Measurements from ENCODE around the gene SFTPA1.
"Not testable (repeated sequence)": the region's sequence is repeated elsewhere in the genome, so short reads cannot be mapped to it uniquely, and the experiment has no call there.

Gene SFTPA1

GRCh38 chr10:79610601-79611191, at the start of gene SFTPA1:
Gene SFTPA1, plus strand, starts transcription at chr10:79610939. Its CDS starts 887 bp downstream, at chr10:79611826.
- Histone ChIP-seq H3K36me3 (ENCODE audit: insufficient read depth, low read length) (no peaks in the 10 kb centered on the region), H3K27me3 (ENCODE audit: insufficient read depth, low read length) (no peaks in the 10 kb centered on the region), H3K4me3 (ENCODE audit: low read length) (no peak within 1 kb of the TSS), H3K4me1 (ENCODE audit: insufficient read depth, low read length) (no peaks in the 10 kb centered on the region), H2AFZ (ENCODE audit: low read depth, low read length) (no peak within 1 kb of the TSS), H3K9me3 (ENCODE audit: low read length) (no peaks in the 10 kb centered on the region)

DNA sequence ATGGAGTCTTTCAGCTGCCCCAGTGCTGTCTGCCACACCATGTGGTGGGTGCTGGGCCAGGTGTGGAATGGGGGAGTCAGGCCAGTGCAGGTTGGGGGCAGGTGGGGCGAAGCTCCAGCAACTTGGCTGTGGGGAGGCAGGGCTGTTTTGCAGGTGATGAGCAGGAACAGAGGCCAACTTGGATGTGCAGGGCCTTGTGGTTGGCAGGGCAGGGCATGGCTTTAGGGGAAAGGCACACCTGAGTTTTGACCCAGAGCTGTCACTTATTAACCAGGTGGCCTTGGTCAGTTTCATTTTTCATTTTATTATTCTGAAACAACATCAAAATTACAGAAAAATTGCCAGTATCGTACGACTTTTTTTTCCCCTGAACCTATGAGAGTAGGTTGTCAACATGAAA, 49.5 kb upstream of the SFTPA1 start:
- Histone ChIP-seq H3K27me3 (ENCODE audit: insufficient read depth, low read length) (no peaks in the 10 kb centered on the region), H3K9me3 (ENCODE audit: low read length) (no peaks in the 10 kb centered on the region), H3K4me1 (ENCODE audit: insufficient read depth, low read length) (no peaks in the 10 kb centered on the region), H3K36me3 (ENCODE audit: insufficient read depth, low read length) (no peaks in the 10 kb centered on the region), H3K4me3 (ENCODE audit: low read length) (no peak overlapping the region), H2AFZ (ENCODE audit: low read depth, low read length) (no peak overlapping the region)

GRCh38 chr10:79562135-79562756, 48.5 kb upstream of the SFTPA1 start:
- H3K9me3 ChIP-seq (ENCODE audit: low read length): no peaks in the 10 kb centered on the region
- no peak overlapping the region for H3K4me3 ChIP-seq (ENCODE audit: low read length)
- H3K27me3 ChIP-seq (ENCODE audit: insufficient read depth, low read length): no peaks in the 10 kb centered on the region

DNA sequence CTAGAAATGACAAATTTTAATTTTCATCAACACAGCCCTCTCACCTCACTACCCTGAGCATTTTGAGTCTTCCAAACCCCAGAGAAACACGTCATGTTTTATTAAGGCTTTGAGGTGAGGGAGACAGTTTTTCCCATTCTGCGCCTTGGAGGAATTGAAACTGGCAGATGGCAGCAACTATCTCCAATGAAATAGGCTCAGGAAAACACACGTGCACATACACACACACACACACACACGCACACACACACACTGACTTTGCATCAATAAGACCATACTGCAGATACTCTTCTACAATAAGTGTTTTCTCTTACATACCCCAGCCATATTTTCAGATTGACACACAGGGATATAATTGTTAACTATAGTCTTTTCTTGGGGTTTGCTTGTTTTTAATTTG, 47.3 kb upstream of the SFTPA1 start:
- no peaks in the 10 kb centered on the region for H3K9me3 ChIP-seq (ENCODE audit: low read length)
- H3K36me3 ChIP-seq (ENCODE audit: insufficient read depth, low read length): no peaks in the 10 kb centered on the region
- no peak overlapping the region for H2AFZ ChIP-seq (ENCODE audit: low read depth, low read length)
- no peaks in the 10 kb centered on the region for H3K27me3 ChIP-seq (ENCODE audit: insufficient read depth, low read length)
- no peak overlapping the region for H3K4me3 ChIP-seq (ENCODE audit: low read length)
- H3K4me1 ChIP-seq (ENCODE audit: insufficient read depth, low read length): no peaks in the 10 kb centered on the region

More at GRCh38 chr10:79562135-79562756, 48.5 kb upstream of the SFTPA1 start:
- Histone ChIP-seq H2AFZ (ENCODE audit: low read depth, low read length) (no peak overlapping the region), H3K36me3 (ENCODE audit: insufficient read depth, low read length) (no peaks in the 10 kb centered on the region), H3K4me1 (ENCODE audit: insufficient read depth, low read length) (no peaks in the 10 kb centered on the region)

DNA sequence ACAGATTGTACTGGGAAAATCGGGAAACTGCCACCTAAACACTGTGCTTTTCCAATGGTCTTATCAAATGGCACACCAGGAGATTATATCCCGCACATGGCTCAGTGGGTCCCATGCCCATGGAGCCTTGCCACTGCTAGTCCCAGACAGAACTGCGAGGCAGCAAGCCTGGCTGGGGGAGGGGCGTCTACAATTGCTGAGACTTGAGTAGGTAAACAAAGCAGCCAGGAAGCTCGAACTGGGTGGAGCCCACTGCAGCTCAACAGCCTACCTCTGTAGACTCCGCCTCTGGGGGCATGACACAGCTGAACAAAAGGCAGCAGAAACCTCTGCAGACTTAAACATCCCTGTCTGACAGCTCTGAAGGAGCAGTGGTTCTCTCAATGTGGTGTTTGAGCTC, 40.1 kb upstream of the SFTPA1 start:
- H3K9me3 ChIP-seq (ENCODE audit: low read length); H2AFZ ChIP-seq (ENCODE audit: low read depth, low read length); H3K36me3 ChIP-seq (ENCODE audit: insufficient read depth, low read length); H3K4me1 ChIP-seq (ENCODE audit: insufficient read depth, low read length); H3K4me3 ChIP-seq (ENCODE audit: low read length); H3K27me3 ChIP-seq (ENCODE audit: insufficient read depth, low read length): not testable (repeated sequence)

- H3K9me3 ChIP-seq (ENCODE audit: low read length): no peaks in the 10 kb centered on the region
- no peaks in the 10 kb centered on the region for H3K27me3 ChIP-seq (ENCODE audit: insufficient read depth, low read length)
- H3K4me1 ChIP-seq (ENCODE audit: insufficient read depth, low read length): no peaks in the 10 kb centered on the region
- no peak overlapping the region for H2AFZ ChIP-seq (ENCODE audit: low read depth, low read length)
- H3K36me3 ChIP-seq (ENCODE audit: insufficient read depth, low read length): no peaks in the 10 kb centered on the region
- no peak overlapping the region for H3K4me3 ChIP-seq (ENCODE audit: low read length)
Observed at GRCh38 chr10:79579361-79579760, 31.4 kb upstream of the SFTPA1 start.

GRCh38 chr10:79581044-79581443, 29.7 kb upstream of the SFTPA1 start:
- Histone ChIP-seq H3K4me1 (ENCODE audit: insufficient read depth, low read length) (no peaks in the 10 kb centered on the region), H3K27me3 (ENCODE audit: insufficient read depth, low read length) (no peaks in the 10 kb centered on the region), H3K9me3 (ENCODE audit: low read length) (no peaks in the 10 kb centered on the region), H3K36me3 (ENCODE audit: insufficient read depth, low read length) (no peaks in the 10 kb centered on the region), H3K4me3 (ENCODE audit: low read length) (no peak overlapping the region), H2AFZ (ENCODE audit: low read depth, low read length) (no peak overlapping the region)

DNA sequence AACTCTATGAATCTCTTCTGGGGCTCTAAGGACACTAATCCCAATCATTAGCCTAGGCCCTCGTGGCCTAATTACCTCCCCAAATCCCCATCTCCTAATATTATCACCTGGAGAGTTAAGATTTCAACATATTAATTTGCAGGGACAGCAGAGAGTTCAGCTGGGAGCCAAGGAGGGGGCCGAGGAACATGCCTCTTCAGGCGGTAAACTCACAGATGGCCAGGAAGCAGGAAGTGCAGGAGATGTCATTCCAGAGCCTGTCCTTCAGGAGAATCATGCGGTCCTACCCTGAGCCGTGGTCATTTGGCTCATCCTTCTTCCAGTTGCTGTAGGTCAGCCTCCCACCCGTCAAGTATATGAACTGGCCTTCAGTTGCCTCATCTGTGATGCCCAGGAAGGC, 28.6 kb upstream of the SFTPA1 start:
- H2AFZ ChIP-seq (ENCODE audit: low read depth, low read length): no peak overlapping the region
- H3K9me3 ChIP-seq (ENCODE audit: low read length): no peaks in the 10 kb centered on the region
- H3K4me1 ChIP-seq (ENCODE audit: insufficient read depth, low read length): no peaks in the 10 kb centered on the region
- H3K4me3 ChIP-seq (ENCODE audit: low read length): no peak overlapping the region
- no peaks in the 10 kb centered on the region for H3K36me3 ChIP-seq (ENCODE audit: insufficient read depth, low read length)
- H3K27me3 ChIP-seq (ENCODE audit: insufficient read depth, low read length): no peaks in the 10 kb centered on the region

DNA sequence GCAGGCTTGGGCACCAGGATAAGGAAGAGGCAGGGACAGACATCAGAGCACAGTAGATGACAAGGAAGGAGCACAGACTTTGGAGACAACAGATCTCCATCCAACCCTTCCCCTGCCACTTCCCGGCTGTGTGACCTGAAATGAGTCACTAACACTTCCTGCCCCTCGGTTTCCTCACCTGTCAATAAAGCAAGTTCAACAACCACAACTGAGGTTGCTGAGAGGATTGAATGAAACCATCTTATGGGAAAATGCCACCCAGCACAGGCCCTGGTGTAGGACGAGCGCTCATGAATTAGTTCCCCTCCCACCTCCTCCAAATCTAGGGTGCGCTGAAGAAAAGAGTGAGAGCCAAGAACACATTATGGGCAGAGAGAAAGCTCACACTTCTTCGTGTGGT, 27.8 kb upstream of the SFTPA1 start:
- H3K4me1 ChIP-seq (ENCODE audit: insufficient read depth, low read length); H3K36me3 ChIP-seq (ENCODE audit: insufficient read depth, low read length); H3K27me3 ChIP-seq (ENCODE audit: insufficient read depth, low read length); H3K4me3 ChIP-seq (ENCODE audit: low read length); H2AFZ ChIP-seq (ENCODE audit: low read depth, low read length); H3K9me3 ChIP-seq (ENCODE audit: low read length): not testable (repeated sequence)

DNA sequence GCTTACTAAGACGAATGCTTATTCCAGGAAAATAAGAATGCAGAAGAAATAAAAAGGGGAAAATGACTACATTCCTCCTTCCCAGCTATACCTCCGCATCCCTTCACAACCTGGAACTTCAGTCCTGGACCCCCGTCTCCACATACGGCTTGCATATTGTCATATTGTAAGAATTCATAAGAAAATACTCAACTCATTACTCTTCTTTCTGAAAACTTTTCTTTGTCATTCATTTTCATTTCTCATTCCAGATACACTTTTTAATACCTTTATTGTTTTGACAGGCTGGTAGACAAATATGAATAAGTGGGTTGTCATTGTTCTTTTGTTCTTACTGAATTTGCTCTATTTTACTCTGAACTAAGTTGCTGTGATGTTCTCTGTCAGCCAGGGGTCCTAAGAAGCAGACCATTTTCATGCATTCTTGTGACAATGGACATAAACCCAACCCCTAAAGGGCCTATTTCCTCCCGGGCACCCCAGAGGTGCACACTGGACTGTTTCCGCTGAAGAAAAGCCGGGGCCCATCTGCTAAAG, 27.2 kb upstream of the SFTPA1 start:
- H3K4me1 ChIP-seq (ENCODE audit: insufficient read depth, low read length): no peaks in the 10 kb centered on the region
- no peak overlapping the region for H3K4me3 ChIP-seq (ENCODE audit: low read length)
- H3K9me3 ChIP-seq (ENCODE audit: low read length): no peaks in the 10 kb centered on the region
- no peak overlapping the region for H2AFZ ChIP-seq (ENCODE audit: low read depth, low read length)
- H3K27me3 ChIP-seq (ENCODE audit: insufficient read depth, low read length): no peaks in the 10 kb centered on the region
- H3K36me3 ChIP-seq (ENCODE audit: insufficient read depth, low read length): no peaks in the 10 kb centered on the region

DNA sequence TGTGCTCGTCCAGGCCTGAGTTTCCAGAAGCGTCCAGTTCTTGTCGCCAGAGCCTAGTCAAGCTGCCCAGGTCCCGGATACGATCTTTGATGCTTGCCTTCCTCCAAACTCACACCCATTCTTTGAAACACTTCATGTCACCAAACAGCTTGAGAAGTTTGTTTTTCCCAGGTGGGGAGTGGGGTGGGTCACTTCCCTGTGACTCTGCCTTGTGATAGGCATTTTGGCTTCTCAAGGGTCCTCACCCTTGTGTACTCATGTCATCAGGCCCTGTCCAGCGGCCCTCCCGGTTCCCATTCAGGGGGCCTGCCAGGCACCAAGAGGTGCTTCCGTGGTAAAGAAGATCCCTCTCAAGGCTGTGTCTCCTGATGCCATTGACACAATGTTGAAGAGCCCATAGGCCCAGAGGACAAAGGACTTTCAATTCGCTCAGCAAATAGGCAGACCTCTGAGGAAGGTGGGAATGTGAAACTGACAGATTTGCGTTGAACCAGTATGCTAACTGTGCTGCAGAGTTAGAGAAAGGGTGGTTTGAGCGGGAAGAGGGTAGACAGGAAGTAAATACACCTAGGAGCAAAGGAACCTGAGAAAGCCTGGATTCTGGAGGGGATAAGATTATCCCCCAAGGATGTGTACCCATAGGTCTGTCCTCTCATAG, 24.7 kb upstream of the SFTPA1 start:
- Histone ChIP-seq H3K9me3 (ENCODE audit: low read length) (no peaks in the 10 kb centered on the region), H3K27me3 (ENCODE audit: insufficient read depth, low read length) (peaks cover 2% of the 10 kb centered on the region), H3K4me3 (ENCODE audit: low read length) (no peak overlapping the region), H3K36me3 (ENCODE audit: insufficient read depth, low read length) (no peaks in the 10 kb centered on the region), H3K4me1 (ENCODE audit: insufficient read depth, low read length) (no peaks in the 10 kb centered on the region), H2AFZ (ENCODE audit: low read depth, low read length) (no peak overlapping the region)

- no peak overlapping the region for H2AFZ ChIP-seq (ENCODE audit: low read depth, low read length)
- H3K4me3 ChIP-seq (ENCODE audit: low read length): no peak overlapping the region
- peaks cover 2% of the 10 kb centered on the region for H3K27me3 ChIP-seq (ENCODE audit: insufficient read depth, low read length)
- no peaks in the 10 kb centered on the region for H3K9me3 ChIP-seq (ENCODE audit: low read length)
- no peaks in the 10 kb centered on the region for H3K4me1 ChIP-seq (ENCODE audit: insufficient read depth, low read length)
- H3K36me3 ChIP-seq (ENCODE audit: insufficient read depth, low read length): no peaks in the 10 kb centered on the region
Observed at GRCh38 chr10:79586933-79587332, 23.8 kb upstream of the SFTPA1 start.

- Histone ChIP-seq H3K9me3 (ENCODE audit: low read length) (no peaks in the 10 kb centered on the region), H2AFZ (ENCODE audit: low read depth, low read length) (no peak overlapping the region), H3K4me1 (ENCODE audit: insufficient read depth, low read length) (no peaks in the 10 kb centered on the region), H3K4me3 (ENCODE audit: low read length) (no peak overlapping the region), H3K27me3 (ENCODE audit: insufficient read depth, low read length) (peaks cover 2% of the 10 kb centered on the region), H3K36me3 (ENCODE audit: insufficient read depth, low read length) (no peaks in the 10 kb centered on the region)
Observed at GRCh38 chr10:79588800-79589199, 21.9 kb upstream of the SFTPA1 start.
